Tibial artery (tissue), 4 donors: ENCODE measurements around the gene APPBP2.

ENCODE experiments used
- DNase-seq, 2 donors: peaks; one replicate each; pipeline ENCODE4 v3.0.0-alpha.2; 2019
- H3K27ac ChIP-seq, 2 donors: fragments of 200-600 bp; sonication (generic) in 1 of 2; 1 replicate in 1 of 2; 2 replicates in 1 of 2; pipeline ENCODE4 v1.5.1; 2018 to 2019; ENCODE audit warnings: mild to moderate bottlenecking in 1 of 2
- H3K27me3 ChIP-seq, 2 donors: fragments of 200-600 bp; sonication (generic) in 1 of 2; one replicate each; pipeline versions ENCODE4 v1.5.1 to v1.6.0; 2016 to 2019
- H3K36me3 ChIP-seq, 3 donors: fragments of 200-600 bp; sonication (generic) in 2 of 3; one replicate each; pipeline ENCODE4 v1.5.1; 2016 to 2019; ENCODE audit warnings: mild to moderate bottlenecking in 2 of 3
- H3K4me1 ChIP-seq, 4 donors: fragments of 200-600 bp; sonication (generic) in 2 of 4; 1 replicate in 3 of 4; 2 replicates in 1 of 4; pipeline ENCODE4 v1.5.1; 2016 to 2019
- H3K4me3 ChIP-seq, 2 donors: fragments of 200-600 bp; sonication (generic) in 1 of 2; 1 replicate in 1 of 2; 2 replicates in 1 of 2; pipeline ENCODE4 v1.5.1; 2018 to 2019; ENCODE audit warnings: mild to moderate bottlenecking in 2 of 2
- H3K9me3 ChIP-seq, 3 donors: fragments of 200-600 bp; sonication (generic) in 1 of 3; one replicate each; pipeline ENCODE4 v1.5.1; 2016 to 2019
- intact Hi-C: fragments of 100-400 bp; cut with DNase I; formaldehyde crosslinking; loops from one replicate; pipeline ENCODE4 v1.15.0; 2023; ENCODE audit warnings: low total_unique reads
- TF ChIP-seq, protein P1 (sequence below), 2 experiments: fragments of 200-600 bp in 1 of 2; fragments of 450-650 bp in 1 of 2; IDR thresholded peaks; one replicate each; pipeline ENCODE4 v1.5.1; 2017 to 2019; ENCODE audit warnings: antibody characterized with exemption in 2 of 2, mild to moderate bottlenecking in 1 of 2, moderate library complexity in 1 of 2

APPBP2 gene

DNA sequence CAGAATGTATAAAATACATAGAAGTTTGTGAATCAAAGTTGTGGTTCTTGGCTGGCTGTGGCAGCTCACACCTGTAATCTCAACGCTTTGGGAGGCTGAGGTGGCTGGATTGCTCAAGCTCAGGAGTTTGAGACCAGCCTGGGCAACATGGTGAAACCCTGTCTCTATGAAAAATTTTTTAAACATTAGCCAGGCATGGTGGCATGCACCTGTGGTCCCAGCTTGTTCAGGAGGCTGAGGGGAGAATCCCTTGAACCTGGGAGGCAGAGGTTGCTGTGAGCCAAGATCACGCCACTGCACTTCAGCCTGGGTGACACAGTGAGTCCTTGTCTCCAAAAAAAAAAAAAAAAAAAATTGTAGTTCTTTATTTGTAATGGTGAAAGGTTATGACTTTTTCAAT lies 13.8 kb upstream of the APPBP2 start:
- Histone ChIP-seq H3K4me3 (no peak overlapping the region), H3K27me3 (no peaks in the 10 kb centered on the region), H3K36me3 (no peaks in the 10 kb centered on the region), H3K9me3 (no peaks in the 10 kb centered on the region), H3K27ac (no peak overlapping the region), H3K4me1 (no peaks in the 10 kb centered on the region)
- DNase-seq: no peak
- intact Hi-C loops: no loop called here
- TF ChIP-seq, protein P1, sequence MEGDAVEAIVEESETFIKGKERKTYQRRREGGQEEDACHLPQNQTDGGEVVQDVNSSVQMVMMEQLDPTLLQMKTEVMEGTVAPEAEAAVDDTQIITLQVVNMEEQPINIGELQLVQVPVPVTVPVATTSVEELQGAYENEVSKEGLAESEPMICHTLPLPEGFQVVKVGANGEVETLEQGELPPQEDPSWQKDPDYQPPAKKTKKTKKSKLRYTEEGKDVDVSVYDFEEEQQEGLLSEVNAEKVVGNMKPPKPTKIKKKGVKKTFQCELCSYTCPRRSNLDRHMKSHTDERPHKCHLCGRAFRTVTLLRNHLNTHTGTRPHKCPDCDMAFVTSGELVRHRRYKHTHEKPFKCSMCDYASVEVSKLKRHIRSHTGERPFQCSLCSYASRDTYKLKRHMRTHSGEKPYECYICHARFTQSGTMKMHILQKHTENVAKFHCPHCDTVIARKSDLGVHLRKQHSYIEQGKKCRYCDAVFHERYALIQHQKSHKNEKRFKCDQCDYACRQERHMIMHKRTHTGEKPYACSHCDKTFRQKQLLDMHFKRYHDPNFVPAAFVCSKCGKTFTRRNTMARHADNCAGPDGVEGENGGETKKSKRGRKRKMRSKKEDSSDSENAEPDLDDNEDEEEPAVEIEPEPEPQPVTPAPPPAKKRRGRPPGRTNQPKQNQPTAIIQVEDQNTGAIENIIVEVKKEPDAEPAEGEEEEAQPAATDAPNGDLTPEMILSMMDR (IDR thresholded peaks at IDR 0.05): no peak

GRCh38 chr17:60538726-60539125 lies 12.7 kb upstream of the APPBP2 start:
- H3K9me3 ChIP-seq: no peaks in the 10 kb centered on the region
- no peak overlapping the region for H3K4me3 ChIP-seq
- no peak for DNase-seq
- H3K36me3 ChIP-seq: no peaks in the 10 kb centered on the region
- TF ChIP-seq, protein P1 (IDR thresholded peaks at IDR 0.05): no peak
- intact Hi-C loops: no loop called here
- no peak overlapping the region for H3K27ac ChIP-seq
- H3K4me1 ChIP-seq: no peaks in the 10 kb centered on the region
- H3K27me3 ChIP-seq: no peaks in the 10 kb centered on the region

DNA sequence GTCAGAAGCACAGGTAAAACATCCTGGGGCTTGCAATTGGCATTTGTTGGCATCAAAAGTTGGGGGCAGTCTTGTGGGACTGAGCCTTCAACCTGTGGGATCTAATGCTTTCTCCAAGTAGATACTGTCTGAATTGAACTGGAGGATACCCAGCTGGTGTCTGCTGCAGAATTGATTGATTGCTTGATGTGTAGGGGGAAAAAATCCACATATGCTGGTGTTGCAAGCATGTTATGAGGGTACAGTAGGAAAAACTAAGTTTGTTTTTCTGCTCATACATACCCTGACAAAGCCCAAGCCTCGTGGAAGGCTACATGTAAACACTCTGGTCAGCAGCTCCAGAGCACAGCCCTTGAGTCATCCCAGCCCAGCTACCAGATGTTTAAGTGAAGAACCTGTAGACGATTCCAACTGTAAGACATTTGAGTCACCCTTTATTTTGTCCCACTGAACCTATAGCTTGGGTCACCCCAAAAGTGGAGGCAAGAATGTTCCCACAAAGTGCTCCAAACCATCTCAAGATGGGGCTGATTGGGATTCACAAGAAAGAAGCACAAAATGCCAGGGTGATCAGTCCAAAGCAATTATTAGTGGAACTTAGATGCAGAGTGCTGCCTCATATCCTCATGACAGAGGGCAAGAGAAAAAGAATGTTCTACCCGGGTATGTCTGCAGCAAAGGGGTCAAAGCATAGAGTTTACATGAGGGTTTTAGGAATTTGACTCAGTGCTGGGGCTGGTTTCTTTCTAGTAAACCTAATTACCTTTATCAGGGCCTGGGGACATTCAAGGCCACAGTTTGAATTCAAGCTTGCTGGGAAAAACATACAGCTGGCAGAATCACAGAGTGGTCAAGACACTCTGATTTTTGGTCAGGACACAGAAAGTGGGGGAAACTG lies 9.6 kb upstream of the APPBP2 start:
- TF ChIP-seq, protein P1 (IDR thresholded peaks at IDR 0.05): no peak

GRCh38 chr17:60534613-60535157 lies 8.6 kb upstream of the APPBP2 start:
- Histone ChIP-seq H3K9me3 (no peaks in the 10 kb centered on the region), H3K27me3 (no peaks in the 10 kb centered on the region), H3K27ac (no peak overlapping the region), H3K4me3 (no peak overlapping the region), H3K36me3 (no peaks in the 10 kb centered on the region), H3K4me1 (no peaks in the 10 kb centered on the region)
- no peak for DNase-seq
- TF ChIP-seq, protein P1 (IDR thresholded peaks at IDR 0.05): no peak
- intact Hi-C loops: no loop called here

More for the DNA sequence above, 9.6 kb upstream of the APPBP2 start:
- no peaks in the 10 kb centered on the region for H3K9me3 ChIP-seq
- no peak overlapping the region for H3K4me3 ChIP-seq
- H3K36me3 ChIP-seq: no peaks in the 10 kb centered on the region
- no peak for DNase-seq
- no peak overlapping the region for H3K27ac ChIP-seq
- H3K4me1 ChIP-seq: no peaks in the 10 kb centered on the region
- H3K27me3 ChIP-seq: no peaks in the 10 kb centered on the region
- intact Hi-C loops: no loop called here

GRCh38 chr17:60534010-60534555 lies 8.0 kb upstream of the APPBP2 start:
- TF ChIP-seq, protein P1 (IDR thresholded peaks at IDR 0.05): no peak
- H3K27me3 ChIP-seq: no peaks in the 10 kb centered on the region
- intact Hi-C loops: no loop called here
- no peaks in the 10 kb centered on the region for H3K4me1 ChIP-seq
- no peaks in the 10 kb centered on the region for H3K9me3 ChIP-seq
- no peak for DNase-seq
- no peaks in the 10 kb centered on the region for H3K36me3 ChIP-seq
- no peak overlapping the region for H3K4me3 ChIP-seq
- H3K27ac ChIP-seq: no peak overlapping the region
